HG03064 (cell line): ENCODE results near the gene KCNAB1.

Experiments
- ATAC-seq: cut with Tn5 transposase; IDR thresholded peaks from one replicate; pipeline ENCODE4 v1.9.1; 2021; ENCODE audit warnings: low read depth; ENCODE audit not compliant: unreplicated experiment

Gene KCNAB1

DNA sequence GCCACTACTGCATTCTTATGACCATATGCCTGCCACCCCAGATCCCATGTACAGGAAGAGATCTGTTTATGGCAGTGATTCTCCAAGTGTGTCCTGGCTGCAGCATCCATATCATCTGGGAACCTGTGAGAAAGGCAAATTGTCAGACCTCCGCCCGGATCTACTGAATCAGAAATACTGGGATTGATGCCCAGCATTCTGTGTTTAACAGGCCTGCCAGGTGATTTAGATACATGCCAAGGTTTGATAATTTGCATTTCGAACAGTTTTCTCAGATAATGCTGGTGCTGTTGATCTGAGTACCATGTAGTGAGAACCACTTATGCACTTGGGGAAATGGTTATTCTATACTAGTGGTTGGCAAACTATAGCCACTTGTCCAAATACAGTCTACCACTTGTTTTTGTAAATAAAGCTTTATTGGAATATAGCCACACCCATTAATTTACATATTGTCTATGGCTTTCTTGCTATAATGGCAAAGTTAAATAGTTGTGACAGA, 269.1 kb downstream of the KCNAB1 start:
- ATAC-seq, result no peak

DNA sequence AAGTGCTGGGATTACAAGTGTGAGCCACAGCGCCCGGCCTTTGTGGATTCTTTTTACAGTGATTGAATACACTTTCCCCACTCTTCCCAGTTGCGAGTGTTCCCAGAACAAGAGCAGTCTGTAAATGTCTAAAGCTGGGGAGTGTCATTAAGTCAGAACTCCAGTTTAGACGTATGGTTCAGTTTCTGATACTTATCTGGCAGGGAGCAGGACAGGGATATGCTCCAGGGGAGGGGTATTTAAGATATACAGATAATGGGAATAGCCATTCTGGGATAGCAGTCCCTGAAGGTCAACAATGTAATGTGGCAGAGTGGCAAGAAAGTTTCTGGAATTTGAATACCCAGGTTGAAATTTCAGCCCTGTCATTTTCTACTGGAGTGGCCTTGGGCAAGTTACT, 270.5 kb downstream of the KCNAB1 start:
- ATAC-seq, result no peak

DNA sequence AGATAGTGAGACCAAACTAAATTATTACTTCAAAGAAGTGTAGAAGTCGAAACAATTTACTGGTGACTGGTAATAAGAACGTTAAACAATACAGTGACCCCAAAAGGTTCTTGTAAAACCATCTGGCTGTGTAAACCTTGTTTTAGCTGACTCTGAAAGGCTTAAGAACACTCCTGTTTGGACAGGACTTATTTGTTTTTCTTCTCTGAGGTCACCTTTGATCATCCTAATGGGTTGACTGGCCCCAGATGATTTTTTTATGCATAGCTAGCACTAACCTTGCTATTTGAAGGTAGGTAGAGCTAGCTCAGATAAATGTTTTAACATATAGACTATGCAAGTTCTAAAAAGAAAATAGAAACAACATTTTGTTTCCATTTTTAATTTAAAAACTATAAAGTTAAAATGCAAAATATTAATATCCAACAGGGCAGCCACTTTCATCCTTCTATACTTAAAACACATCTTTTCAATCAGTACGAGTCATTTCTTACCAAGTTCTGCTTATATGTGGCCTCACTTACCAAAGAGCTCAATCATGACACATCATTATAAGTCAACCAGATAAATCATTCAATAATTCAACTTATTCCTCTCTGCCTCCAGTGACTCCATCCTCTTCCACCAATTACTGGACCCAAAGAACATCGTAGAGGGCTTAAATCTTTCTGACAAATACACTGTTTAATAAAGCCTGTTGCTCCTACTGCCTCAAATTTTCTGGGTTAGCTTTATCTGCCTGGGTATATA, 275.8 kb downstream of the KCNAB1 start:
- ATAC-seq, result no peak

DNA sequence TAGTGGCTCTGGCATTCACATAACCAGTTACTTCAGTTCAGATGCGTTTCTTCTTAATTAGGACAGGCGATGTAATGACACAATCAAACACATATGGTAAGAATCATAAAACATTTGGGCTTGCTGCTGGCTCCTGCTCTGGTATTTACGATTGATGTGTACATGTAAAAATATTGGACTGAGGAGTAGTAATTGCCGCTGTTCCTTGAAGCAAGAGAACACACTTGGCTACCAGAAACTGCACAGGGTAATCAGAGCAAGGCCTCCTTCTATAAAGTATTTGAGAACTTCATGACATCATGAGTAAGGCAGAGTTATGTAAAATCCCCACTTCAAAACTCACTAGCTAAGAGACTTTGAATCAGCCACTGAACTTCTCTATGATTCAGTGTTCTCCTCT, 276.5 kb downstream of the KCNAB1 start:
- no peak for ATAC-seq

DNA sequence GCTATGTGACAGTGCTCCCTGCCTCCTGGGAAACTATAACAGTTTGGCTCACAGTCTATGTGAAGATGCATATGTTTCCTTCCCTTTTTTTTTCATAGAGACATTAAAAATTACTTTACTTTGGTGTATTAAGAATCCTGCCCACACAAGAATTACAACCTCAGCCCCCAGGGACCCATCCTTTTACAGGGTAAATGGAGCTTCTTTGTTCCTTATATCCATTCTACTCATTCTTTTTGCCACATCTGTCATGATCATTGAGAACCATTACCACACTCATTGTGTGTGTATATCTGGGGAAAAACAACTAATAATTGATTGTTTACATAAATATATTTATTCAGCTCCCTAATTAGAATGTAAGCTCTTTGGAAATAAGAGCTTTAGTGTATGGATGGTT, 277.2 kb downstream of the KCNAB1 start:
- no peak for ATAC-seq

DNA sequence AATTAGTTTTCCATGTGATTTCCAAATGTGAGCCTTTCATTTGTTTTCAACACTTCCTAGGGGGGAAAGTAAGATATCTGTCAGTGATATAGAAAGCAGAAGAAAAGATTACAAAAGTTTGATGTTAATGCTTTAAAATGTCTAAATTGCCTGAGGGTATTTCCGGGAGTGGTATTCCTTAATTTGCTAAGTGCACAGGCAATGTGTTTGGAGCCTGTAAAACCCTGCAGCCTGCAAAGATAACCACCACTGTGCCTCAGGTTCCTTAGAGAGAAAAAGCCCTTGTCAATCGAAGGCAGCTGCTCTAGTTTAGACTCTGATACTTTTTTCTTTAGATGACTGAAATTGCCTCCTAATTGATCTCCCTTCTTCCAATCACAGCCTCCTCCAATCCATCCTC, 279.7 kb downstream of the KCNAB1 start:
- ATAC-seq, result no peak

DNA sequence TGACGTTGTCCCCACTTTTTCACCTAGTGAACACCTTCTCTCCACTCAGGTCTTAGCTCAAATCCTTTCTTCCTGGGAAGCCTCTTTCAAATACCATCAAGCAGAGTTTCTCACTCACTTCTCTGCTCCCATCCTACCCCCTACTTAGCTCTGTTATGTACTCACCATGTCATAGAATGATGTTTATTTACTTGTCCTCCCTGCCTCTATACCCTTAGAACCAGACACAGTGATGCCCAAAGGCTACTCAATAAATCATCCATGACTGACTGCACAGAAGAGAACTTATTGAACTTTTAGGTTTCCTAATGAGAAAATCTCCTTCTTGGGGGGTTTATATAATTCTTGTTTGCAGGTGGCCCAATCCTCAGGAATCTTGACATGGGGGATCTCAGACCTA, 280.4 kb downstream of the KCNAB1 start:
- no peak for ATAC-seq

DNA sequence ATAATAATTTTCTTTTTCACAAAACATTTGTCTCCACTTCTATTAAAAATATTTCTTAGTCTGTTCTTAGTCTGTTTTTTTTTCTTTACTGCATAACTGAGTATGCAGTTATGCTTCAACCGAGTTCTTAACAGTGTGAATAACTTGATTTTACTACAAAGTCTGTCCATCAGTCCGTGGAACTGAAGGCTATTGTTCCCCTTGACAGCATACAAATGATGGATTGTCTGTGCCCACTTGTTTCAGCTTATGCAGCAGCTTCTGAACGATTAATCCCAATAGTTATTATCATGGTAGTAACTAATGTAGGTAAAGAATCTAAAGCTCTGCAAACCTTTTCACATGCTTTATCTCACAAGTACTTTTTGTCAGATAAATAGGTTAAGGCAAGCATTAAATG, 283.8 kb downstream of the KCNAB1 start:
- no peak for ATAC-seq

DNA sequence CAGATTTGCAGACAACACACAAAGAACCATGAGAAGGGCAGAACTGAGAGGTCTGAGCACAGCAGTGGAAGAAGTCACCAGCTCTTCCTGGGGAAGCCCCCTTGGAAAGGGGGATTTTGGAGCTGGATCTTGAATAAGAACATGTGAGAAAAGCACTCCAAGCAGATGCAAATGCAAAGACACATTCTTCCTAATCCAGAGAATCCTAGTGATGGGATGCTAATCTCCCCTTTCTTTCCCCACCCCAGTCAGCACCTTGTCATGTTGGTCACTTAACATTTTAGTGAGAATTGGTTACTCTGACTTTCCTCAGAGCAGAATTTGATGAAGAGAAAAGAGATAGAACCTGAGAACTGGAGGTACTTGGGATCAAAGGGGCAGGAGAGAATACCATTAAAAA, 286.0 kb downstream of the KCNAB1 start:
- ATAC-seq, result no peak

DNA sequence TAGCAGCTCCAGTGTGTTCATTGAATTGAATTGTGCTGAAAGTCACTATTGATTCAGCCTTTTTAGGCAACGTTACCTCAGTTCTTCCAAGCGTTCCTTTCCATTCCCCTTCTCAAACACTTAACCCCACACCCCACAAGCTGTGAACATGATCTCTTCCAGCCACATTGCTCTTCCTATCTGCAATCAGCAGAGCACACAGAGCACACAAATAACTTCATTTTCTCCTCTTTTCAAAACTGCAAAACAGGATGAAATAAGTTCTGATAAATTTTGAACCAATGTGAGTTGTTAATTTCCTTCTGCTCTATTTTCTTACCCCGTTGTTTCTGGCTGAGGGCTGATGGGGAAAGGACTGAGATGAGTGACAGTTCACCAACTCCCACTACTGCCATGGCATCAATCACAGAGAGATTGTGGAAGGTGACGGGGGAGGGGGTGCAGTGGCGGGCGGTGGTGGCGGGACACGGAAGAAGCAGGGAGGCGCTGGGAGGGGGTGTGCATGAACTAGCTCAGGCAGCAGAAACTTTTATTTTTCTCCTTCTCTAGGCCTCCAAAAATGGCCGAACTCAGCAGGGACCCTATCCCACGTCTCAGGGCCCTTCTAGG, 287.3 kb downstream of the KCNAB1 start:
- ATAC-seq, result no peak

DNA sequence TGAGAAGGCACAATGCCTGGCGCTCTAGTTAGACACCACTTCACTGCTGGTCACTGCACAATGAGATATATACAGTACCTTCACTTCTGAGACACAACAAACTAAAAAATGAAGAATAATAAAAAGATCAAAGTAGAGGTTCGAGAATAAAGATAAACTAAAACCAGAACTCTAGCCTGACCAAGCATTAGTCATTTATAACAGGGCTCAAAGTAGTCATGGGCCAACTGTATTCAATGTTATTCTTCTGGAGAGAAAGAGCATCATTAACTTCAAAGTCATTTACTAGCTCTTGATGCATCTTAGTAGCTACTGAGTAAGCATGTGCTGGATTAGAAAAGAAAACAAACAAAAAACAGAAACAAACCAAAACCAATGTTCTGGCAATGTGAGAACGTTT, 289.3 kb downstream of the KCNAB1 start:
- no peak for ATAC-seq

DNA sequence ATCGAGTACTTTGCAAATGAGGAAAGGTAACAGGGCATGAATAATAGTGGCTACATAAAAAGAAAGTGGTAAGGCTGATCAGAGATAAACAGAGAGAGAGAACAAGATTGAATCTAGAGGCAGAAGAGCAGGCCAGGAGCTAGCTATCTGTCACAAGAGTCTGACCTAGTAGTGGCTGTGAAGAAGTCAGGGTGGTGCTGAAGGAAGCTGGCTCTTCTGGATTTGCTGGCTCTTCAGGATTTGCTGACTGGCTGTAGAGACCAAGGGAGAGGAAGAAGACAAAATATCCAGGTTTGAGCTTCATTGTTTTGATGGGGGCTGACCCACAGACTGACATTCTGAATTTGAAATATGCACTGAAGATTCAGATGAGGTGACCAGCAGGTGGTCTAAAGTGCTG, 292.2 kb downstream of the KCNAB1 start:
- no peak for ATAC-seq

DNA sequence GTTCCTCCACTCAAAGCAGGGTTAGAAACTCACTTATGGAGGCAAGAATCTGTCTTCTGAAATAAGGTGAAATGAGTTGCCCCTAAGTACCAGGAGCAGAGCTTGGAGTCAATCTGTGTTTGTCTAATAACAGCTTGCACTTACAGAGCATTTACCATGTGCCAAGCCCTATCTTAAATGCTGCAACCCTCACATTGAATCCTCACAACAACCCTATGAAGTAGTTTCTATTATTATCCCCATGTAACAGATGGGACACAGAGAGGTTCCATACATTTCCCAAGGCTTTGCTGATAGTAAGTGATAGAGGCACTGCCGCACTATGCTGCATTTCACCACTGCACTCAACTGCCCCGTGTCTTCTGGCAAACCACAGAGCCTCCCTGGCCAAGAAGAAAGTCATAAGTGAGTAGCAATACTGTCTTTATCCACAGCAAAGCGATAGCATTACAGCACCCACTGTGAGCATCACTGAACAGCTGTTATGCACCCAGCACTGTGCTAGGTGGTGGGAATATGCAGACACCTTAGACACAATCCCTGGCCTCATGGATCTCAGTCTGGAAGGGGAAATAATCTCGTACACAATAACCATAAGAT, 293.0 kb downstream of the KCNAB1 start:
- ATAC-seq, result no peak

DNA sequence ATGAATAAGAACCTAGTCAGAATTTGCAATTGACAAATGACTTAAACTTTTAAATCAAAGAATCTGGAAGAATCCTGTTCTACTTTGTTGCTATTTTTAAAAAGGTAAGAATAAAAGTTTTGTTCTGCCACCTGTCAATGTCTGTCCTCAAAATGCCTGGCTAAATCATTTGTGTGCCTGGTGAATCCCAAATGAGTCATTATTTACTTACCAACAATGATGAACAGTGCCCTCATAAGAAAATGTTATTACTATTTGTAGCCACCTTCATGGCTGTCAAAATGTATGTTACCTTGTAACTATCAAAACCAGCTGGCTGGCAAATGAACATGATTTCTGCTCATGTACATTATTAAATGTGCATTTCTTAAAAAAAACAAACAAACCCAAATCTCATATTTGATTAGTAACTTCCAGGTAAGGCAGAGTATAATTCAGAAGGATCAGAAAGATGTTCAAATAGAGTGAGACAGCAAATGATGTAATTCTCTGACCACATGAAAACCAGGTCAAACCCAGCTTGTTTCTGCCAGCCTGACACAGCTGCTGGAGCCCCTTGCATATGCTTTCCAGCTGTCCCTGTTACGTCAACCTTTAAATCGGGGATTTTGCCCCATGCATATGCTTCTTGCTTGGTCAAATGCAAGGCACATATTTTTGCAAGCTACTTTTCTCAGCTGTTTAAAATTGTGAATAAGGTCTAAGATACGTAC, 296.6 kb downstream of the KCNAB1 start:
- no peak for ATAC-seq

DNA sequence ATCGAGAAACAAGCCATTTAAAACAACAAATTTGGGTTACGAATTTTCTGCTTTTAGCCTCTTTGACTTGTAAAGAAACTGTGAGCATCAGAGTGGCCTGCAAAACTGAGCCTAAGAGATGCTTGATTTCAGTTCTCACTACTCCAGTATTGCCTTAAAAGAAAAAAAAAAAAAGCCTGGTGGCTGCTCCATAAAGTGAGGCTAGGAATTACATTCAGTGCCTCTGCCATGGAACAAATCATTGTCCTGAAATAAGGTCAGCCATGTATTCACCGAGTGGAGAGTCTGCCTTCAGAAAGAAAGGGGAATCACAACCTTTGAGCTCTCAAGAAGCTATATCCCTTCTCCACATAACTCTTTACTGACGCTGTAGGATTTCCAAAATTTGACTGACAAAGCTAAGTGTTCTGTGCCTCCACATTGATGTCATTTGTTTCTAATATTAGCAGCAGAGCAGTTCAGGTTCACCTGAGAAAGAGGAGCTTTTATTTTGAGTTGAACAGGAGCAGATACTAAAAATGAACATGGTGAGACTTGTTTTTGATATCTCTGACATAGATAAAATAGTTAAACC, 297.3 kb downstream of the KCNAB1 start:
- ATAC-seq, result no peak

DNA sequence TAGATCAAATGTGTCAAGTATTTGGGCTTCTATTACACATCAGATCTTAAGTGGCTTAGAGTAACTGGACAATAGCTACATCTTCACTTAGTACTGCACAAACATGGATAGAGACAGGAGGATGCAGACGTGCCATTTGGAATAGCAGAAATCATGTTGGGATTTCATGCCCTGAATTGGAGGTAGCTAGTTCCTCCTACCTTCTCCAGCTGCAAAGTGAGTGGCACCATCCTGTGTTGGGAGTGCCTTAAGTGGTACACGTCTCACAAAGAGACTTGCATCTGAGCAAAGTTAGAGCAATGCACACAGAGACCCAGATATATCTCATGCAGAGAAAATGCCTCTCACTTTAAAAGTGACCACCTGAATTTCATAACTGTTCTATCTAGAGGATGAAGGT, 298.1 kb downstream of the KCNAB1 start:
- no peak for ATAC-seq

DNA sequence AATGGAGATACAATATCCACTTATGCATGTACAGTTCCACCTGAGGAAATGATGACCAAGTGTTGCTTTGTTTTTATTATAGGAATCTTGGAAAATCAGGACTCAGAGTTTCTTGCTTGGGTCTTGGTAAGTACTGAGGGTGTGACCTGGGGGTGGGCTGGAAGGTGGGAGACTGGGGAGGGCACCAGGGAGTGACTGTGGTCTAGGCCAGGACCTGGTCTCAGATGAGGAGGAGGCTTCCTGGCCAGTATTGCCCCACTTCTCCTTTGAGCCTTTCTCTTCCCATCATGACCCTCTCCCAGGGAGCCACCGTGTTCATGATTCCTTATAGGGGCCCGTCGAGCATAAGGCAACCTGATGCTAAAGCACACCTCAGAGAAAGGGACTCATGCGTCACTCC, 301.2 kb downstream of the KCNAB1 start:
- ATAC-seq, result no peak

DNA sequence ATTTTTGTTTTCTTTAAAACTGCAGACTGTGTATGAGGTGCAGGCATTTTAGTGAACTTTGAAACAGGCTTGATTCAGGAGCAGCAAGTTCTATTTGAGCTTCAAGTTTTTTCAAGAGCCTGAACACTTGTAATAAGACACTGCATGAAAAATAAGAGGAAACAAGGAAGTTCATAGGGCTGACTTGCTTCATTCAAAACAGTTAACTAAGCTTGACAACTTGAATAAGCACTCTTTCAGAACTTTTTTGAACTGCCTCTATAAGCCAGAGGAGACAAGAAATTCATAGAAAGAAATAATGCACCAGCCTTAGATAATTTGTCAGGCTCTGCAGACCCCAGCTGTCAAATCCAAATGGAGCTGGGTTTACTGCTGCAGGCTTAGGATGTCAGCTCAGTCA, 304.4 kb downstream of the KCNAB1 start:
- no peak for ATAC-seq

DNA sequence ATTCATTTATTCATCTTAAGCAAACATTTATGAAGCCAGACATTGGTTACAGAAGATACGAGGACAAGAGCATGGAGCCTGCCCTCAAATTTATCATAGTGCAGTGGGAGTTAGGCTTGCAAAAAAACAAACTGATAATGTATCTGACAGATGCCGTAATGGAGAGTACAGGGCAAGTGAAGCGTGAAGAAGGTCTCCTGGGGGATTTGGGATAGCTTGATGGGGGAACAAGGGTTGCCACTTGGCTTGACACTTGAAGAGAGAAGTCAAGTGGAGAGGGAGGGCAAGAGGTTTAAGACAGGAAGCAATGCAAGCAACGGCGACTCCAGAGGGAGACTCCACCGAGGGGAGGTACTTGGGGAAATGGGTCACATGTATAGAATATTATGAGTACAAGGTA, 305.3 kb downstream of the KCNAB1 start:
- ATAC-seq, result no peak

DNA sequence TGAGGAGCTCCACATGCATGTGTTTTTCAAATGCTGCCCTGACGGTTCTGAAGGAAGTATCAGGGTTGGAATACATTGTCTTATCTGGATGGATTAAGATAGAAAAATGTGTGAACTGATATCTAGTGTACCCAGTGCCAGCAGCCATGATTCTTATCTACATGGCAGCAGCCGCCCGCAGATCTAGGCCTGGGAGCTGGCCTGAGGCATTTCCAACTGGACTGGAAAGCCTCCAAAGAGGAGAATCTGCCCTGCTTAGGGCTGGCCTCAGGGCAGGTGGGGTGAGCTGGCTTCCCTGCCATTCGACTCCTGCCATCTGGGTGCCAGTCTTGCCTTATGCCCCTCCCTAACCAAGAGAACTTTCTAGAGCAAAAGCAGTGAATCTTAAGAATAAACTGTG, 308.7 kb downstream of the KCNAB1 start:
- ATAC-seq, result no peak
